PFSK-1 (cell line): ENCODE data around the gene OMP.

Experiments used
- POLR2AphosphoS5 ChIP-seq: IDR thresholded peaks from 2 replicates; pipeline ENCODE4 v1.6.1; 2012; ENCODE audit warnings: low read depth, mild to moderate bottlenecking, control low read depth, low read length, moderate library complexity
- REST ChIP-seq, 2 experiments: IDR thresholded peaks; 2 replicates each; pipeline versions ENCODE4 v1.6.1 to v1.8.0; 2011 to 2012; ENCODE audit warnings: low read depth in 2 of 2, low read length in 2 of 2, control low read depth in 1 of 2, inconsistent platforms in 1 of 2, mild to moderate bottlenecking in 1 of 2, moderate library complexity in 1 of 2; ENCODE audit not compliant: insufficient read depth in 1 of 2
- SIN3A ChIP-seq: IDR thresholded peaks from 2 replicates; pipeline ENCODE4 v1.6.1; 2012; ENCODE audit warnings: mild to moderate bottlenecking, low read length, moderate library complexity, borderline replicate concordance; ENCODE audit not compliant: insufficient read depth
- TAF1 ChIP-seq: IDR thresholded peaks from 2 replicates; pipeline ENCODE4 v1.6.1; 2012; ENCODE audit warnings: low read length, control low read depth, borderline replicate concordance; ENCODE audit not compliant: insufficient read depth

DNA sequence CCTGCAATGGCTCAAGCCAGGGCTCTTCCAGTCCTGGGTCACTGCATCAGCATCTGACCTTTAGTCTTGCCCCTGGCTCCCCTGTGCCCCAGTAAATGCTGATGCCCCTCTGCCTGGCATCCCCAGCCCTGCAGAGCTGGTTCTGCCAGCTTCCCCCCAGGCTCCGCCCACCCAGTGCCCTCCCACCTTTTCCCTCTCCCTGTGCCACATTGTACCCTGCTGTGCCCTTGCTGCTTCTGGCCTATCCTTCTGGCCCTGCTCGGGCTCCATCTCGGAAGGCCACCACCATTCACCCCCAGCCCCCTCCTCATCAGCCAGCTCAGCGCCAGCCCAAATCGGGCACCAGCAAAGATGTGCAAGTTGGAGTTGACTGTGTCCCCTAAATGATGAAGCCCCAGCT lies 28.4 kb upstream of the OMP start:
- TF ChIP-seq POLR2AphosphoS5 (no peak), TAF1 (no peak), REST (IDR thresholded peaks at IDR 0.05; ENCODE audit: insufficient read depth in 1 of 2, low read depth in 2 of 2, low read length in 2 of 2) (no peak), SIN3A (no peak)
